ENCODE measurements around the gene FAM234A. TPM values are rescaled to one million over a fixed set of nuclear protein-coding genes. Genes with fewer than 3 reads are reported as not detected.
A peak's percentile ranks its signal among the peaks of the same experiment; 100 is the strongest.

FAM234A gene
- total and polyA plus RNA-seq, 8 donors, result 13.1 to 87.2 (median 35.1) TPM

DNA sequence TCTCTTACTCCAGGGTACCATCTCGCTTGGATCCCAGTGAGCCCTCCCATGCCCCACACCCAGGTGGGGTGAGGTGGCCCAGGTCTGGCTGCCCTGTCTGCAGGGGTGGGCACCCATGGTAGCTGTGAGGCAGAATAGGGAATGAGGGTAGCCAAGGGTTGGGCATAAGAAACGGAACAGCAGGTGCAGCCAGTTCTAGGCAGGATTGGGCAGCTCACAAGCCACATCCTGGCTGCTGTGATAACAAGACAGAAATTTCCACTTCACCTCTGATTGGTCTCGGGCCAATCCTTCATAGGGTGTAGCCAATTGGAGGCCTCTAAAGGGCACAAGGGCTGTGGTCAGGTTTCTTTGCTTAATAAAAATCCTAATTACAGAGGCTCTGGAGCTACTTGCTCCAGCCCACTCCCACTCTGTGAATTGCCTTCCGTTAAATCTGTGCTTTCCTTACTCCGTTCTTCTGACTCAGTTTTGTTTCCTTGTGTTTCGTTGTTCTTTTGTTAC is 44.3 kb downstream of the FAM234A start:
- Histone ChIP-seq H3K27ac (peak overlapping the region in 4 of 5 donors; percentile 37 to 79 (median 64)), H3K4me1 (peaks cover 19 to 63% (median 49%) of the 10 kb centered on the region in 4 donors), H3K4me3 (no peak overlapping the region), H3K36me3 (no peaks in the 10 kb centered on the region), H3K27me3 (peaks cover 0 to 71% (median 33%) of the 10 kb centered on the region in 3 donors), H3K9me3 (no peaks in the 10 kb centered on the region)
- WGBS, 5 donors, result 27 to 47% (median 28%) methylated on average over 6 of the region's 6 CpGs
- no peak for TF ChIP-seq POLR2A (IDR thresholded peaks at IDR 0.05)
- TF ChIP-seq POLR2AphosphoS5 (IDR thresholded peaks at IDR 0.05), result peak in 1 of 3 donors; percentile 47
- TF ChIP-seq, protein P1, sequence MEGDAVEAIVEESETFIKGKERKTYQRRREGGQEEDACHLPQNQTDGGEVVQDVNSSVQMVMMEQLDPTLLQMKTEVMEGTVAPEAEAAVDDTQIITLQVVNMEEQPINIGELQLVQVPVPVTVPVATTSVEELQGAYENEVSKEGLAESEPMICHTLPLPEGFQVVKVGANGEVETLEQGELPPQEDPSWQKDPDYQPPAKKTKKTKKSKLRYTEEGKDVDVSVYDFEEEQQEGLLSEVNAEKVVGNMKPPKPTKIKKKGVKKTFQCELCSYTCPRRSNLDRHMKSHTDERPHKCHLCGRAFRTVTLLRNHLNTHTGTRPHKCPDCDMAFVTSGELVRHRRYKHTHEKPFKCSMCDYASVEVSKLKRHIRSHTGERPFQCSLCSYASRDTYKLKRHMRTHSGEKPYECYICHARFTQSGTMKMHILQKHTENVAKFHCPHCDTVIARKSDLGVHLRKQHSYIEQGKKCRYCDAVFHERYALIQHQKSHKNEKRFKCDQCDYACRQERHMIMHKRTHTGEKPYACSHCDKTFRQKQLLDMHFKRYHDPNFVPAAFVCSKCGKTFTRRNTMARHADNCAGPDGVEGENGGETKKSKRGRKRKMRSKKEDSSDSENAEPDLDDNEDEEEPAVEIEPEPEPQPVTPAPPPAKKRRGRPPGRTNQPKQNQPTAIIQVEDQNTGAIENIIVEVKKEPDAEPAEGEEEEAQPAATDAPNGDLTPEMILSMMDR (IDR thresholded peaks at IDR 0.05), result no peak
- no peak for TF ChIP-seq EP300 (IDR thresholded peaks at IDR 0.05)
- intact Hi-C loops (cut with DNase I; ENCODE audit: low total_unique reads), result no loop called here
- DNase-seq, result peak; percentile 83 to 87

DNA sequence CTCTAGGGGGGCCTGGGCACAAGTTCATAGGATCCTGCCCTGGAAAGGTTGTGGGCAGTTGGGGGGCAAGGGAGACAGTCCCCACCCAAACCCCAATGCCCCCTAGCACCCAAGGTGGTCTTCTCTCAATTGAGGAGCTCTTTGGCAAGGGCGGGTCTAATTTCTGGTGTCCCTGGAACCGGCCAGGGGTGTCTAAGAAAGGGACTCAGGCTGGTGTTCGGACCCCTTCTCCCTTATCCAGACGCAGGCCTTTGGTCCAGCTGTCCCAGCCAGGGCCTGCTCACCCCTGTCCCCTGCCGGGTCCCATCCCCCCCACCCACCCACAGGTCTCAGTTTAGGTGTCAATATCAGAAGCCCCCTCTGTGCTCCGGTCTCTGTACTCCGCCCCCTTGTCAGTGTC is 44.9 kb downstream of the FAM234A start:
- Histone ChIP-seq H3K27ac (peak overlapping the region; percentile 37 to 79 (median 66)), H3K4me1 (peaks cover 17 to 64% (median 45%) of the 10 kb centered on the region in 4 donors), H3K4me3 (peak overlapping the region in 3 of 4 donors; percentile 36 to 42 (median 39)), H3K27me3 (peaks cover 0 to 65% (median 33%) of the 10 kb centered on the region in 3 donors), H3K9me3 (no peaks in the 10 kb centered on the region), H3K36me3 (no peaks in the 10 kb centered on the region)
- intact Hi-C loops (cut with DNase I; ENCODE audit: low total_unique reads), result no loop called here
- TF ChIP-seq, protein P1 (IDR thresholded peaks at IDR 0.05), result no peak
- TF ChIP-seq POLR2A (IDR thresholded peaks at IDR 0.05), result no peak
- TF ChIP-seq EP300 (IDR thresholded peaks at IDR 0.05), result no peak
- TF ChIP-seq POLR2AphosphoS5 (IDR thresholded peaks at IDR 0.05), result no peak
- no peak for DNase-seq
- 52 to 65% (median 55%) methylated on average over 4 to 7 of the region's 7 CpGs for WGBS, 5 donors

DNA sequence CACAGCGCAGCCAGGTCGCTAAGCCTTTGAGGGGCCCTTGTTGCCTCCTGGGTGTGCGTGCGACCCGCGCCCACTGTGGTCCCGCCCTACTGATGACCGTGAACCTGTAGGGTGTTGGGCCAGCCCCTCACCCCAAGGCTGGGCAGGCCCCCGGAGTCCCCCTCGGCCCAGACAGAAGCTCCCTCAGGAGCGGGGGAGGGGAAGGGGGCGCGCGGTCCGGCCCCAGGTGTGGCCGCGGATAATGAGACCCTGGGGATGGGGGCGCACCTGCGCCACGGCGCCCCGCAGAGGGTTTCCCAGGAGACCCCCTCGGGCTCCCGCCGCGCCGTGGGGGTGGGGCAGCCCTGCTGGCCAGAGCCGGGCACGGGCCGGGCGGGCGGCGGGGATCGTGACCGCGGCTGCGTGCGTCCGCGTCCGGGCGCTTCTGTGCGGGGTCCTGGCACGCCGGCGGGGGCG is 45.4 kb downstream of the FAM234A start:
- no peaks in the 10 kb centered on the region for H3K9me3 ChIP-seq
- H3K27ac ChIP-seq, result peak overlapping the region; percentile 37 to 79 (median 66)
- peaks cover 12 to 64% (median 42%) of the 10 kb centered on the region in 4 donors for H3K4me1 ChIP-seq
- peak overlapping the region; percentile 36 to 42 (median 39) for H3K4me3 ChIP-seq
- 3 to 17% (median 7%) methylated on average over 9 to 47 of the region's 47 CpGs for WGBS, 5 donors
- DNase-seq, result no peak
- H3K36me3 ChIP-seq, result peaks cover 0 to 3% (median 0%) of the 10 kb centered on the region in 4 donors
- H3K27me3 ChIP-seq, result peaks cover 0 to 60% (median 29%) of the 10 kb centered on the region in 3 donors
- intact Hi-C loops (cut with DNase I; ENCODE audit: low total_unique reads), result no loop called here
- TF ChIP-seq, protein P1 (IDR thresholded peaks at IDR 0.05), result no peak
- TF ChIP-seq POLR2AphosphoS5 (IDR thresholded peaks at IDR 0.05) (no peak), EP300 (IDR thresholded peaks at IDR 0.05) (no peak), POLR2A (IDR thresholded peaks at IDR 0.05) (no peak)

DNA sequence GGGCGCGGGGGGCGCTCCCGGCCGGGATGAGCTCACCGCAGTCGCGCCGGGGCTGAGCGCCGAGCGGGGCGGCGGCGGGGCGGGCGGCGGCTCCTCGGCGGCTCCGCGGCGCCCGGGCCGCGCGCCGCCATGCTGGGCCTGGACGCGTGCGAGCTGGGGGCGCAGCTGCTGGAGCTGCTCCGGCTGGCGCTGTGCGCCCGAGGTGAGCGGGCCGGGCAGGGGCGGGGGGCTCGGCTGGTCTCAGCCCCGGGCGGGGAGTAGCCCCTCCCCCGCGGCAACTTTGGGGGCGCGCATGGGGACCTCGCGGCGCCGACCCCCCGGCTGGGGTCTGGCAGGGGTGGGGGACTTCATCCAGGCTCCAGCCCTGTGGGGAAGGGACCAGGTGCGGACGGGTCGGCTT is 45.9 kb downstream of the FAM234A start, which contains the start of gene ARHGDIG:
ARHGDIG (plus strand) TSS at position 40 of the 400 bp plus-strand sequence; CDS start at position 130, 90 bp downstream.
- peak within 1 kb of the TSS; percentile 58 to 79 (median 66) for H3K27ac ChIP-seq
- WGBS, 5 donors, result 0 to 3% (median 1%) methylated on average over 1 to 54 of the region's 54 CpGs
- H3K36me3 ChIP-seq, result peaks cover 0 to 8% (median 0%) of the 10 kb centered on the region in 4 donors
- no peak for TF ChIP-seq POLR2A (IDR thresholded peaks at IDR 0.05)
- TF ChIP-seq, protein P1 (IDR thresholded peaks at IDR 0.05), result no peak
- TF ChIP-seq EP300 (IDR thresholded peaks at IDR 0.05), result no peak
- no peak for TF ChIP-seq POLR2AphosphoS5 (IDR thresholded peaks at IDR 0.05)
- peak within 1 kb of the TSS; percentile 42 to 46 (median 45) for H3K4me3 ChIP-seq
- peak in 1 of 2 donors; percentile 62 for DNase-seq
- H3K27me3 ChIP-seq, result peaks cover 0 to 55% (median 26%) of the 10 kb centered on the region in 3 donors
- H3K9me3 ChIP-seq, result no peaks in the 10 kb centered on the region
- H3K4me1 ChIP-seq, result peaks cover 8 to 63% (median 38%) of the 10 kb centered on the region in 4 donors
- intact Hi-C loops (cut with DNase I; ENCODE audit: low total_unique reads), result no loop called here

Data from stomach (tissue), 9 donors.